ENCODE results near the gene LMCD1. TPM values are rescaled to one million over a fixed set of nuclear protein-coding genes. Genes with fewer than 3 reads are reported as not detected.

Gene LMCD1
- total RNA-seq, 6 experiments from 2014 or later: 3.0 to 24.0 (median 8.4) TPM

- Histone ChIP-seq H3K27me3 (no peaks in the 10 kb centered on the region), H3K36me3 (no peaks in the 10 kb centered on the region), H3K27ac (no peak overlapping the region), H3K9me3 (no peaks in the 10 kb centered on the region), H3K4me3 (no peak overlapping the region), H3K4me1 (no peaks in the 10 kb centered on the region)
- DNase-seq (no peak), ATAC-seq (no peak)
- TF ChIP-seq CTCF (IDR thresholded peaks at IDR 0.05) (no peak), POLR2A (IDR thresholded peaks at IDR 0.05) (no peak)
- WGBS (ENCODE audit: insufficient coverage, low coverage, low lambda C conversion rate, missing lambda C conversion rate): 73% methylated on average over 4 of the region's 4 CpGs
- intact Hi-C loops (cut with DNase I): loop anchor here (5.0 to 10.0 kb wide), 2 partner anchors 187 to 190 kb away; no protein-coding TSS in a partner anchor
Observed at GRCh38 chr3:8621872-8622271, 120.2 kb downstream of the LMCD1 start.

GRCh38 chr3:8622873-8623691 lies 121.5 kb downstream of the LMCD1 start:
- ATAC-seq: peak; percentile 82 to 93 (median 92)
- no peaks in the 10 kb centered on the region for H3K36me3 ChIP-seq
- H3K4me3 ChIP-seq: no peak overlapping the region
- no peaks in the 10 kb centered on the region for H3K9me3 ChIP-seq
- no peak overlapping the region for H3K27ac ChIP-seq
- 30% methylated on average over 9 of the region's 24 CpGs for WGBS (ENCODE audit: insufficient coverage, low coverage, low lambda C conversion rate, missing lambda C conversion rate)
- intact Hi-C loops (cut with DNase I): loop anchor here (5.0 to 10.0 kb wide), 2 partner anchors 188 to 191 kb away; no protein-coding TSS in a partner anchor
- peak; percentile 63 to 66 (median 63) for DNase-seq
- no peaks in the 10 kb centered on the region for H3K4me1 ChIP-seq
- no peaks in the 10 kb centered on the region for H3K27me3 ChIP-seq
- TF ChIP-seq CTCF (IDR thresholded peaks at IDR 0.05): peak; percentile 88 to 92 (median 89)
- TF ChIP-seq POLR2A (IDR thresholded peaks at IDR 0.05): no peak

GRCh38 chr3:8623741-8624140 lies 122.1 kb downstream of the LMCD1 start:
- Histone ChIP-seq H3K4me3 (no peak overlapping the region), H3K4me1 (no peaks in the 10 kb centered on the region), H3K27ac (no peak overlapping the region), H3K27me3 (no peaks in the 10 kb centered on the region), H3K36me3 (no peaks in the 10 kb centered on the region), H3K9me3 (no peaks in the 10 kb centered on the region)
- intact Hi-C loops (cut with DNase I): loop anchor here (5.0 to 10.0 kb wide), 2 partner anchors 189 to 191 kb away; no protein-coding TSS in a partner anchor
- no peak for TF ChIP-seq CTCF (IDR thresholded peaks at IDR 0.05)
- no peak for TF ChIP-seq POLR2A (IDR thresholded peaks at IDR 0.05)
- DNase-seq: no peak
- WGBS (ENCODE audit: insufficient coverage, low coverage, low lambda C conversion rate, missing lambda C conversion rate): no CpG with 5 or more reads among the region's 14 CpGs
- no peak for ATAC-seq

Other genes starting within 250 kb of the LMCD1 start
- gene SSUH2, start 143.0 kb downstream of the LMCD1 start, total RNA-seq: 1 to 10 TPM in 4 of 6 experiments, under 1 TPM in 1, not detected in 1; 0.09 to 2.0 (median 1.1) TPM
- gene CAV3, start 232.0 kb downstream of the LMCD1 start, total RNA-seq: not detected

All from right lobe of liver (tissue), 6 donors.